GM20000 (cell line): ENCODE data around the gene CRYGS.
"Not testable (repeated sequence)": the region's sequence is repeated elsewhere in the genome, so short reads cannot be mapped to it uniquely, and the experiment has no call there.

ENCODE experiments used
- DNase-seq: peaks from one replicate; pipeline ENCODE4 v3.0.0; 2012; ENCODE audit warnings: low spot score
- TF ChIP-seq, protein P1 (sequence below): IDR thresholded peaks from 2 replicates; pipeline ENCODE4 v1.5.1; 2012; ENCODE audit warnings: mild to moderate bottlenecking, control low read depth; ENCODE audit errors: extremely low read depth, missing control alignments

CRYGS gene

DNA sequence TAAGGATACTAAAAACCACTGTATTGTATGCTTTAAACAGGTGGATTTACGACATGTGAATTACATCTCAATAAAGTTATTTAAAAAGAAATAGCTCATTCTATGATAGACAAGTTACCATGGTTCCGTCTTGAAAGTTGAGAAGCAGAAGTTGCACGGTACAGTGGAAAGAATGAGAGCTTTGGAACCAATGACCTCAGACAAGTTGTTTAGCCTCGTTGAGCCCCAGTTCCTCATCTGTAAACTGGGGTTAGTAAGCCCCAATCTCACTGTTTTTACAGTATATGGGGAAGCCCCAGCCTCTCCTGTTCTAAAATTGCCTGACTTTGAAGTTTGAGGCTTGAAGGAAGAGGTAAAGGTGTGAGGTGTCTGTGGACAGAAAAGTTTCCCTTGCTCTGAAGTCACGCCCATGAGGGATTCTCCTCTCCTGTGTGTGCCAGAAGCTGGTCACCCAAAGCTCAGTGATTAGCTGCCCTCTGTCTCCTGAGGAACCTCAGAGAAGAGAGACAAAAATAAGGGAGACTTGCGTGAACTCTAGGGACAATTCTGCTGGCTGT, 10.0 kb downstream of the CRYGS start:
- TF ChIP-seq, protein P1, sequence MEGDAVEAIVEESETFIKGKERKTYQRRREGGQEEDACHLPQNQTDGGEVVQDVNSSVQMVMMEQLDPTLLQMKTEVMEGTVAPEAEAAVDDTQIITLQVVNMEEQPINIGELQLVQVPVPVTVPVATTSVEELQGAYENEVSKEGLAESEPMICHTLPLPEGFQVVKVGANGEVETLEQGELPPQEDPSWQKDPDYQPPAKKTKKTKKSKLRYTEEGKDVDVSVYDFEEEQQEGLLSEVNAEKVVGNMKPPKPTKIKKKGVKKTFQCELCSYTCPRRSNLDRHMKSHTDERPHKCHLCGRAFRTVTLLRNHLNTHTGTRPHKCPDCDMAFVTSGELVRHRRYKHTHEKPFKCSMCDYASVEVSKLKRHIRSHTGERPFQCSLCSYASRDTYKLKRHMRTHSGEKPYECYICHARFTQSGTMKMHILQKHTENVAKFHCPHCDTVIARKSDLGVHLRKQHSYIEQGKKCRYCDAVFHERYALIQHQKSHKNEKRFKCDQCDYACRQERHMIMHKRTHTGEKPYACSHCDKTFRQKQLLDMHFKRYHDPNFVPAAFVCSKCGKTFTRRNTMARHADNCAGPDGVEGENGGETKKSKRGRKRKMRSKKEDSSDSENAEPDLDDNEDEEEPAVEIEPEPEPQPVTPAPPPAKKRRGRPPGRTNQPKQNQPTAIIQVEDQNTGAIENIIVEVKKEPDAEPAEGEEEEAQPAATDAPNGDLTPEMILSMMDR = no peak
- peak; percentile 72 for DNase-seq

DNA sequence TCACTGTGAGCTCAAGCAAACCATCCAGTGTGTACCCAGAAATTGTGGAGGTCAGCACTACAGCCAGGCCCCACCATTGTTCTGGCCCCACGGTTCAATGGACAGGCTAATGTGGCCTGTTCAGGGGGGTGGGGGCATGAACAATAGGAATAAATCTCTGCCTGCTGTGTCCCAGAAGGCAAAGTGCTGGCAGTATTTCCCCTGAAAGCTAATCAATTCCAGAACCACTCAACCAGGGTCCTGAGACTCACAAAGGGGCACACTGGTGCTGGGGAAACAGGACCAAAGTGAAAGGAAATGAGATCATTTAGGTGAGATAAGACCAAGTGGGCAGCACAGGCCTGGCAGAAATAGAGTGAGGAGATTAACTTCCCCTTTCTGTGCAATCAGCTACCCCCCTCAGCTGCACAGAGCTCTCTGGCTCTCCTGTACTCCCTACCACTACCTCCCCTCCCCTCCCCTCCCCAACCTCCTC, 11.5 kb downstream of the CRYGS start:
- DNase-seq = peak; percentile 42
- TF ChIP-seq, protein P1 = no peak

DNA sequence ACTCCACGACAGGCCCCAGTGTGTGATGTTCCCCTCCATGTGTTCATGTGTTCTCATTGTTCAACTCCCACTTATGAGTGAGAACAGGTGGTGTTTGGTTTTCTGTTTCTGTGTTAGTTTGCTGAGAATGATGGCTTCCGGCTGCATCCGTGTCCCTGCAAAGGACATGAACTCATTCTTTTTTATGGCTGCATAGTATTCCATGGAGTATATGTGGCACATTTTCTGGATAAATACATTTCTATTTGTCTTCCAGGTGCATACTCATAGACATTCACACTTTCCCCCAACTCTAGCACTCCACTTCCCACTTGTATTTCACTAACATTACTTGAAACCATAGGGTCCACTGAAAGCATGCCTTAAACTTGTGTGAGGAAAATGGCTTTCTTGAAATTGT, 12.5 kb downstream of the CRYGS start:
- not testable (repeated sequence) for DNase-seq

DNA sequence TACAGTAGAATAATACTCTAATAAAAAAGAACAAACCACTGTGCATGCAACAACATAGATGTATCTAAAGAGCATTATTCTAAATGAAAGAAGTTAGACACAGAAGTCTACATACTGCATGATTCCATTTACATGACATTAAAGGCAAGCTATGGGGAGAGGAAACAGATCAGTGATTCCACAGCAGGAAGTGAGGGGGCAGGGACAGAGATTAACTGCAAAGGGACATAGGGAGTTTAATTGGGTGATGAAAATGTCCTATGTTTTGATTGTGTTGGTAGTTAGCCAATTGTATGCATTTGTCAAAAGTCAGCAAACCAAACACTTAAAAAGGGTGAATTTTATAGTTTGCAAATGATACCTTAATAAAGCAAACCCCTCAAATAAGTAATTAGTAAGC, 13.8 kb downstream of the CRYGS start:
- DNase-seq = no peak
- TF ChIP-seq, protein P1 = no peak

DNA sequence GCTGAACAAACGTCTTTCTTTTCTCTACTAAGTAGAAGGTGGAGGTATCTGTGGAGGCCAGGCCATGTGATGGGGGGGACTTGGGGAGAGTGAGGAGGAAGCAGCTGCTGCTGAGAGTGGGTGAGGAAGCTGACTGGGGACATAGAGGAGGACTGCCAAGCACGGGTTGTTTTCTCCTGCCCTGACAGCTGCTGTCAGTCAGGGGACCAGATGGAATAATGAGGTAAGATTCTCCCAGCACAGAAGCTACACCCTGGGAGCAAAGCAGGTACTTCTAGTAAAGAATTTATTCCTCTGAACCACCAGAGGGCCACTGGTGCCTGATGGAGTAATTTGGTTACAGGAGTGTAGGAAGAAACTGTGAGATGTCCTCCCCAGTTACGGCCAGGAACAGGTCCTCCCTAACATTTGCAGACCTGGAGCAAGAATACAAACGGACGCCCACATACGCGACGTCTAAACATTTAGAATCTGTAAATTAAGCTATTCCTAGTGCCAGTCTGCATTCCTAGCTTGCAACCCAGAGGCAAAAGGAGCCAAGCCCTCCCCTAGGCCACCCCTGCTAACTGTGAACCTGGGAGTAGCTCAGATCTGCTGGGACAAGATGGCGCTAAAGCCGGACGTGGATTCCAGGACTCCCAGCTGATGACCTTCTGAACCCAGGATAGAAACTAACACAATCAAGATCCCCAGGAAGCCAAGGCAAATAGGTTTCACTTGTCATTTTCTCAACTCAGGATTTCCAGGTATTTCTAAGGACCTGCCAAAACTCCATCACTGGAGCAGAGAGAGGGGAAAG, 14.8 kb downstream of the CRYGS start:
- DNase-seq = no peak
- TF ChIP-seq, protein P1 = no peak

DNA sequence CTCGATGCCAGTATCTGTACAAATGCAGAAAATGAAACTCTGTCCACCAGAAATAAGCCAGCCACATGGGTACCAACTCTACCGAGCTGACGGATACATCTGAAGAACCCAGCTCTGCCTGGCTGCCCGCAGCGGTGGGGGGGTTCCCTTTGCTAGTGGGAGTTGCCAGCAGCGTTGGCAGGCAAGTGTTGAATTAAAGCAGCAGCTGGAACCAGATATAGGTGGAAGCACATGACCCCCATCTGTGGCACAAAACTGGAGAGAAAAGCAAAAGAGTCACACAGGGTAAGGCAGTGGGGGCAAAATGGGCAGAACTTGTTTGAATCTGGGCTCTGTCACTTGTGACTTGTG, 17.9 kb downstream of the CRYGS start:
- TF ChIP-seq, protein P1 = no peak
- no peak for DNase-seq

DNA sequence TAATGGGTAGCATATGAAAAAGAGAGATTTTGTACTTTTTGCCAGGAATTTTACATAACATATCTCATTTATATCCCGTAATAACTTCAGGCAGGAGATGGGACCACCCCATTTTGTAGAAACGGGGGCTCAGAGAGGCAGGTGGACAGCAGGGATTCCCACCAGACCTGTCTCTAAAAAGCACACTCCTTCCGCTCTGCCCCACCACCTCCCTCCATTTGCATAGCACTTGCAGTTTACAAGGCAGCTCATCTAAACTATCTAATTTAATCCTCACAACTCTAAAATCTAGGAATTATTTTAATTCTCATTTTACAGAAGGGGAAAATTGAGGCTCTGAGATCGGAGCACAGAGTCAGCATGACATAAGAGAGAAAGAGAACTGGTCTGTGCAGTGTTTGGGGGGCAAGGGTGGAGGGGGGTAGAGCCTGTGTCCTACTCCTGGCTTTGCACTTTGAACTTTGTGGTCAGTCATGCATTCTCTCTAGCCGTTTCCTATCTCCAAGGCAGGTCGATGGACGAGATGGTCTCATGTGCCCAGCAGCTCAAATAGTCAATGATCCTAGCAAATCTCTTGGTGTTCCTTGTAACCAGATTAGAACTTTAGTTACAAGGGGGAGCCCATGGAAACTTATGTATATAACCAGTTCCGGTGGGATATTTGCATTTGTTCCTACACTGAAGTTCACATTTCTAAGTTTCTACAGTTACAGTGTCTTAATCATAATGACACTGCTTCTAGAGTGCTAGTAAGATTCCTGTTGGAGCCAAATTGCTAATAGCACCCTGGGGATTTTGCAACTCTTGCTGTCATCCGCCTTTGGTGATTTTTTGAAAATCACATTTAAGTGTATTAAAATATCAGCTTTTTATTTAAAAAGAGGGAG, 18.6 kb downstream of the CRYGS start:
- DNase-seq = no peak
- TF ChIP-seq, protein P1 = no peak
